ENCODE data around the gene PEAK1.

DNA sequence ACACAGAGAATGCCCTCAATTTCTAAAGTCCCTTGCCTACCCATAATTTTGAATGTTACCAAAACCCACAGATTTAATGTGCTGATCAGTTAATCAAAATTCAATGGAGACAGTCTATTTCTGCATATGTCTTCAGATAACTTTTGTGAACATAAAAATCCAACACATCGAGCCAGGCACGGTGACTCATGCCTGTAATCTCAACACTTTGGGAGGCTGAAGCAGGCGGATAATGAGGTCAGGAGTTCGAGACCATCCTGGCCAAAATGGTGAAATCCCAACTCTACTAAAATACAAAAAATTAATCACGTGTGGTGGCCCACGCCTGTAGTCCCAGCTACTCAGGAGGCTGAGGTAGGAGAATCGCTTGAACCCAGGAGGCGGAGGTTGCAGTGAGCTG is 49.3 kb downstream of the PEAK1 start:
- TF ChIP-seq CTCF (IDR thresholded peaks at IDR 0.05; ENCODE audit: insufficient read depth, low read length, poor library complexity, severe bottlenecking): no peak
- TF ChIP-seq EZH2phosphoT487 (conservative IDR thresholded peaks at IDR 0.05; ENCODE audit: low read length): no peak

Measured in SU-DHL-6 (cell line).